ENCODE data around the gene HIKESHI.

- no peak for TF ChIP-seq CTCF (IDR thresholded peaks at IDR 0.05; ENCODE audit: low read length)
- TF ChIP-seq EZH2 (IDR thresholded peaks at IDR 0.05; ENCODE audit: borderline replicate concordance, low read length), result no peak
Measured at GRCh38 chr11:86341382-86341781, 39.3 kb downstream of the HIKESHI start.
